Kidney epithelial cell (primary cell): ENCODE measurements around the gene TPST1. TPM values are rescaled to one million over a fixed set of nuclear protein-coding genes. Genes with fewer than 3 reads are reported as not detected.
A peak's percentile ranks its signal among the peaks of the same experiment; 100 is the strongest.

Experiments used
- DNase-seq: peaks from one replicate; pipeline ENCODE4 v3.0.0-alpha.2; 2010; ENCODE audit warnings: low read depth
- H3K27me3 ChIP-seq: 2 replicates; pipeline ENCODE4 v1.6.0; 2011; ENCODE audit warnings: low read length; ENCODE audit not compliant: control insufficient read depth, insufficient read depth
- H3K36me3 ChIP-seq: 2 replicates; pipeline ENCODE4 v1.5.1; 2011; ENCODE audit warnings: low read length; ENCODE audit not compliant: control insufficient read depth, insufficient read depth
- H3K4me3 ChIP-seq: 2 replicates; pipeline ENCODE4 v1.5.1; 2011; ENCODE audit warnings: low read depth, mild to moderate bottlenecking, control low read depth, low read length
- CTCF ChIP-seq: IDR thresholded peaks from 2 replicates; pipeline ENCODE4 v1.5.1; 2011; ENCODE audit warnings: mild to moderate bottlenecking, moderate library complexity, low read length, control low read depth, inconsistent platforms; ENCODE audit not compliant: insufficient read depth, poor library complexity, severe bottlenecking
- total RNA-seq: library from RNA; depleted of rRNA; stranded (reverse); fragments of >200 nt; gene quantifications from 2 replicates; pipeline ENCODE4 v1.2.3, GENCODE V29; 2015

Gene TPST1
- total RNA-seq, 1 donor from 2014 or later = 42.9 TPM

DNA sequence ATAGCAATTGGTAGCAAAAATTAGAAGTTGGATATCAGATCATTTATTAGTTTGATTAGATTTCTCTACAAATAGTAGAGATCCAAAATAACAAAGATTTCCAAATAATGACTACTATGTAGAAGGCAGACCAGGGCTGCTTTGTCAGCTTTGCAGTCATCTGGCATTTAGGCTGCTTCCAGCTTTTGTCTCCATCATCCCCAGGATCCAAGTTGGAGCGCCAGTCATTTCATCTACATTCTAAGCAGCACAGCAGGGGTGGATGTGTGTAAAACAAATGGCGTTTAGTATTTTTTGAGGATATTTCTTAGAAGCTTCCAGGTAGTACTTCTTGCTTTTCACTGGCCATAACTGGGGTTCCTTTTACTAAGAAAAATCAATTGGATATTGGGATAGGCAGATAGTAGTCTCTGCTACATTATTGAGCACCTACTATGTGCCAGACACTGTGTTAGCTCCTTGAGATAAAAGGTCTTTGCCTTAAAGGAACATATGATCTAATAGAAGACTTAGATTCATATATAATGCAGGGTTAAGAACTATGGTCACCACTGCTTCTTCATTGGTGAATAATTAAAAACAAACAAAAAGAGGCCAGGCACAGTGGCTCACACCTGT lies 41.5 kb downstream of the TPST1 start:
- H3K4me3 ChIP-seq = no peak overlapping the region
- no peaks in the 10 kb centered on the region for H3K27me3 ChIP-seq
- no peak for DNase-seq
- no peak for TF ChIP-seq CTCF
- H3K36me3 ChIP-seq = peaks cover 1% of the 10 kb centered on the region

DNA sequence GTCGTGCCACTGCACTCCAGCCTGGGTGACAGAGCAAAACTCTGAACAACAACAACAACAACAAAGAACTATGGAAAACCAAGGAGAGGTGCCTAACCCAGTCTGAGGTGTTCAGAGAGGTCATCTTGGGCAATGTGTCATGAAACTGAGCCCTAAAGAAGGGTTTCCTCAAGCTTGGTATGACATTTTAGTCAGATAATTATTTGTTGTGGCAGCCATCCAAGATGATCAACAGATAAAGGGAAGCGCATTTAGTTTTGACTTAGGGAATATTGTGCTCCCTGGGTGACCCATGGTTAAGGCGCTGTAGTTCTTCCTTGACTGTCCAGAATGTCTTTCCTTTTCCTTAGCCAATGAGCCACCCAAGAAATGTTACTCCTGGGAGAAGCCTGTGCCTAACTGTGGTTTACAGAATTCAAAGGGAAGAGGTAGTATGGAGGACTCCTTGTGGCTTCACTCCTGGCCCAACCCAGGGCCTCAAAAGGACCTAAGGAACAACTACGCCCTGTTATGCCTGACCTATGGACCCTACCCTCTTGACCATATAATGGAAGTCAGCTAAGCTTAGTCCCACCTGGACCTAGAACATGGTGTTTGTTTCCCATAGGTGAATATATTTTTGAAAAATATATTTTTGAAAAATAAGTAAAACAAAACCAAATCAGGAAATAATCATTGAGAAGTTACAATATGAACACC lies 42.4 kb downstream of the TPST1 start:
- no peak overlapping the region for H3K4me3 ChIP-seq
- H3K36me3 ChIP-seq = peaks cover 1% of the 10 kb centered on the region
- DNase-seq = no peak
- H3K27me3 ChIP-seq = no peaks in the 10 kb centered on the region
- no peak for TF ChIP-seq CTCF

GRCh38 chr7:66250711-66251110 lies 45.6 kb downstream of the TPST1 start:
- no peak for TF ChIP-seq CTCF
- DNase-seq = peak; percentile 93
- Histone ChIP-seq H3K36me3 (peaks cover 1% of the 10 kb centered on the region), H3K27me3 (no peaks in the 10 kb centered on the region), H3K4me3 (no peak overlapping the region)

DNA sequence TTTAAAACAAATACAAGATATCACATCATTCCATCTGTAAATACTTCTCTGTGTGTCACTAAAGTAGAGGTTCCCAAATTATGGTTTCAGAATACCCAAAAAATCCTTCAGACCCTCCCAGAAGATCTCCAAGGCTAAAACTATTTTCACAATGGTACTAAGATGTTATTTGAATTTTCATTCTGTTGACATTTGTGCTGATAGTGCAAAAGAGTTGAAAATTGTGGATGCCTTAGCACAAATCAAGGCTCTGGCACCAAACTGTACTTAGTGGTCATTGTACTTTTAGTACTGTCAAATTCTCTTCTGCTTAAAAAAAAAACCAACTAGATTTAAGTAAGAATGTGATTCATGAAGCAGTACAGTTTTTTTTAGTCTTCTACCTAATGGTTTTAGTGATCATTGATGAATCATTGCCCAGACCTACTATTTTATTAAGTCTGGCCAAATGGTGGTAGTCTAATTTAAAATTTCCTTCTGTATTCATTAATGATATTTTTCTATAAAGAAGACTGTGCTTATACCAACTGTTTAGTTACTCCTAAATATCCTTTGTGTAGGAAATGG lies 50.5 kb downstream of the TPST1 start:
- no peak overlapping the region for H3K4me3 ChIP-seq
- H3K36me3 ChIP-seq = no peaks in the 10 kb centered on the region
- TF ChIP-seq CTCF = no peak
- peak; percentile 55 for DNase-seq
- no peaks in the 10 kb centered on the region for H3K27me3 ChIP-seq

DNA sequence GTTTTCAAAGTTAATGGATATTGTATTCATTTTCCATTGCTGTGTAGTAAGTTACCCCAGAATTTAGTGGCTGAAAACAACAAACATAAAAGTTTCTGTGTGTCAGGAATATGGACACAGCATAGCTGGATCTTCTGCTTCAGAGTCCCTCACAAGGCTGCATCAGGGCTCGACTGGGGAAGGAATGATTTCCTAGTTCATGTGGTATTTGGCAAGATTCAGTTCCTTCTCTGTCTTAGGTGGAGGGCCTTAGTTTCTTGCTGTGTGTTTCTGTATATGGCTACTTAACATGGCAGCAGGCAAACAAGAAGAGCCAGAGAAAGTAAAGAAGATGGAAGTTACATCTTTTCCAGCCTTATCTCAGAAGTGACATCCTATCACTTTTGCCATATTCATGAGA lies 51.1 kb downstream of the TPST1 start:
- no peaks in the 10 kb centered on the region for H3K36me3 ChIP-seq
- DNase-seq = no peak
- H3K4me3 ChIP-seq = no peak overlapping the region
- no peak for TF ChIP-seq CTCF
- no peaks in the 10 kb centered on the region for H3K27me3 ChIP-seq

DNA sequence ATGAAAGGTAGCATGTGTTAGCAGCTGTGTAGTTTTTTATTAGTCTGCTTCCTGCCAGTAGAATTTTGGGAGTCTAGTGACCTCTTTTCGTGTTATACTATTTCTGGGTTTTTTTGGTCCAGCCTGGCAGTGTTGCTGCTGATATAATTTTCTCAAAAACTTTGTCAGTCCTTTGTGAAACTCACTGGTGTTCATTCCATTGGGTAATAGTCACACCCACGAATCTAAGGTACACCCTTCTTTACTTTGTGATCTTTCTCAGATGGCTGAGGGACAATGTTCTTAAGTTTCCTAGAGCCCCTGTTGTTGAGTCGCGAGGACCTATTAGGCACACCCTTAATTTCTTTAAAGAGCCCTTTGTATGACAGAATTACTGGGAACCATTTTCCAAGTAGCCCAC lies 52.3 kb downstream of the TPST1 start:
- DNase-seq = no peak
- Histone ChIP-seq H3K4me3 (no peak overlapping the region), H3K36me3 (no peaks in the 10 kb centered on the region), H3K27me3 (no peaks in the 10 kb centered on the region)
- no peak for TF ChIP-seq CTCF
